OCI-LY1 (cell line): ENCODE results near the gene ADAMTSL3.

Source experiments
- CTCF ChIP-seq: fragments of 200-600 bp; sonication (generic), shearing (Covaris generic); IDR thresholded peaks from 2 replicates; pipeline ENCODE4 v1.5.1; 2017; ENCODE audit warnings: mild to moderate bottlenecking, antibody characterized with exemption, low read length, moderate library complexity, mixed read lengths
- EZH2 ChIP-seq: fragments of 200-600 bp; sonication (generic), shearing (Covaris generic); IDR thresholded peaks from 2 replicates; pipeline ENCODE4 v1.8.0; 2017; ENCODE audit warnings: borderline replicate concordance, mixed run types, mild to moderate bottlenecking, antibody characterized with exemption, low read length, moderate library complexity, mixed read lengths

- no peak for TF ChIP-seq CTCF
- no peak for TF ChIP-seq EZH2
Observed at GRCh38 chr15:83690676-83691075, 36.8 kb downstream of the ADAMTSL3 start.
